GM19351 (cell line): Measurements from ENCODE around the gene CES3.

Source experiments
- ATAC-seq: cut with Tn5 transposase; IDR thresholded peaks from one replicate; pipeline ENCODE4 v1.9.1; 2021; ENCODE audit warnings: mild to moderate bottlenecking, moderate library complexity; ENCODE audit not compliant: unreplicated experiment

The CES3 gene

DNA sequence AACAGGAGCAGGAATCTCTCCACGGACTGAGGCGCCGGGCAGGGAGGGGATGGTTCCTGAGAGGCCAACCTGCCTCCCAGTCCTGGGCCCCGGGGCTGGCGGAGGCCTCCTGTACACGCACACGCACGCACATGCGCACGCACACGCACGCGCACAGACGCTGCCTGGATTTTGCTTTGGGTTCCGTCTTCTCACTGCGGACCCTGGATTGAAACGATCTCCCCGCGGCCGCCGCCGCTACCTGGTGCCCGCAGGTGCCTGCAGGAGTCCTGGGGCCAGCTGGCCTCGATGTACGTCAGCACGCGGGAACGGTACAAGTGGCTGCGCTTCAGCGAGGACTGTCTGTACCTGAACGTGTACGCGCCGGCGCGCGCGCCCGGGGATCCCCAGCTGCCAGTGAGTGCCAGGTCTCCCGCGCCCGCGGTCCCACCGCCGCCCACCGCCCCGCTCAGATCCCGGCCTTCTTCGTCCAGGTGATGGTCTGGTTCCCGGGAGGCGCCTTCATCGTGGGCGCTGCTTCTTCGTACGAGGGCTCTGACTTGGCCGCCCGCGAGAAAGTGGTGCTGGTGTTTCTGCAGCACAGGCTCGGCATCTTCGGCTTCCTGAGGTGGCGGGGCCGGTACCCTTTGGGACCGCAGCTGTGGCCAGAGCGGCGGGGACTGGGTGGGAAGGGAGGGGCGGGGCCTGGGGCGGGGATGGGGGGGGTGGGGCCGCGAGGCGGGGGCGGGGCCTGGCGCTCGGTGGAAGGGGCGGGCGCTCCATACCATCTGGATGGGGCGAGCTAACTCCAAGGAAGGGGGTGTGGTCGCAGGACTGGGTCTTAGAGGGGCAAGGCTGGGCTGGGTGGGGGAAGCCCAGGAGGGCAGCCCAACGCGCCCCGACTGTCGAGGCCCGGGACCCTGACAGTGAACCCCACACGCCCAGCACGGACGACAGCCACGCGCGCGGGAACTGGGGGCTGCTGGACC is 39.6 kb downstream of the CES3 start:
- no peak for ATAC-seq

- no peak for ATAC-seq
Measured at GRCh38 chr16:67001726-67002125, 40.7 kb downstream of the CES3 start.

- ATAC-seq = no peak
Measured at GRCh38 chr16:67006930-67007658, 46.0 kb downstream of the CES3 start.

DNA sequence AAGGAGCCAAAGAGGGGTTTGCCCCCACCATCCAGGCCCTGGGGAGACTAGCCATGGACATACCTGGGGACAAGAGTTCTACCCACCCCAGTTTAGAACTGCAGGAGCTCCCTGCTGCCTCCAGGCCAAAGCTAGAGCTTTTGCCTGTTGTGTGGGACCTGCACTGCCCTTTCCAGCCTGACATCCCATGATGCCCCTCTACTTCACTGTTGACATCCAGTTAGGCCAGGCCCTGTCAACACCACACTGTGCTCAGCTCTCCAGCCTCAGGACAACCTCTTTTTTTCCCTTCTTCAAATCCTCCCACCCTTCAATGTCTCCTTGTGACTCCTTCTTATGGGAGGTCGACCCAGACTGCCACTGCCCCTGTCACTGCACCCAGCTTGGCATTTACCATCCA is 48.1 kb downstream of the CES3 start:
- ATAC-seq = no peak

- no peak for ATAC-seq
Measured at GRCh38 chr16:67011274-67011673, 50.2 kb downstream of the CES3 start.

- no peak for ATAC-seq
Measured at GRCh38 chr16:67013233-67013822, 52.3 kb downstream of the CES3 start.

DNA sequence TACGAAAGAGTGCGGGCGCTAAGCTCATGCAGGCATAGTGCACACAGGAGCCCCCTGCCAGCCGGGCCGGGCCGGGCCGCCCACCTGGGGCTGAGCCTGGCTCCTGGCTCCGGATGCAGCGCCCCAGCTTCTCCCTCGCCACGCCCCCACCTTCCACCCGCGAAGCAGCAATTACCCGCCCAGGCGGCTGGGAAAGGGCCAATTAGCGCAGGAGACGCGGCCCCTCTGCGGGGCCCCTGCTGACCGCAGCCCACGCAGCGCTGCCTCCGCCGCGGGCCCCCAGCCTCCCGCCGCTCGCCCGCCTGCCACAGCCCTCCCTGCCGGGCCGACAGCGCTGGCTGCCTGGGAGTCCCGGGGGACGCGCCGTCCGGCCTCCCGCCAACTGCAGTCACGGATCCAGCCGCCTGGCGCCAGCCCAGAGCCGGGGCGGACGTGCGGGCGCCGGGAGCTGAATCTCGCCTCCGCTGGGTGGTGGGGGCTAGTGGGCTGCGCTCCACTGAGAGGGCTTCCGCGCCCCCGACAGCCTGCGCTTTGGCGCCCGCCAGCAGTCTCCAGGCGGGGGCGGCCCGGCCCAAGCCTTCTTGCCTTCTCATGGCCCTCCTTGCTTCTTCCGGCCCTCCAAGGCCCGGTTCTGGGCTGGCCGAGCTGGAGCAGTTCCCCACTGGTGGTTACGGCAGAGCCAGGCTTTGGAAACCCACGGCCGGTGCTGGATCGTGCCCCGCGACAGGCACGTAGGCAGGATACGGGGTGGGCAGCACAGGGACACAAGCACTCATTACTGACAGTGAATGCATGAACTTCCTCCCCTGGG is 53.0 kb downstream of the CES3 start:
- ATAC-seq = no peak

DNA sequence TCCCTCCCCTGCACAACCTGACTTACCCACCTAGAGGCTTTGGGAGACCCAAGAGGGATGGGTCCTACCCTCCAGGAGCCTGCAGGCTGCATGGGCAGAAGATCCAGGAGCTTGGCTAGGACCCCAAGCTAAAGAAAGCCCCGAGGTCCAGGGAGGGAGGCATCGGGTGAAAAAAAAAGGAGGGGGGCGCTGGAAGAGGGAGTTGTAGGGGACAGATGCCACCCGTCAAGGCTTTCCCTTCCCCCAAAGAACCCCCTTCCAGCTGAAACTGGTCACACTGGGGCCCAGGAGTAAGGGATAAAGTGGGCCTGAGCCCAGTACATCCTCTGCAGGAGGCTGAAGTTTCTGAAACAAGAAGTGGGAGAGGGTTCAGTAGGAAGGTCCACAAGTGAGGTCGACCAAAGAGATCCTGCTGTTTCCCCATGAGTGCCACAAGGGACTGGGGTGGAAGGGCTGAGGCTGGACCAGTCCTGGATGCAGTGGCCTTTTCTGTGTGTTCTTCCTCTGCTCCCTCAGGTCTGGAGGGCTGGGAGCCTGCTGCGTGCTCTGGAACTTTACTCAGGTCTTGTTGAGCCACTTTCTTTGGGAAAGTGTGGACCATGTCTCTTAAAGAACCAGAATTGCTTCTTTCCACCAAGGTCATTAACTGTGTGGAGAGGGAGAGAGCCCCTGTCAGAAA is 53.7 kb downstream of the CES3 start:
- no peak for ATAC-seq

DNA sequence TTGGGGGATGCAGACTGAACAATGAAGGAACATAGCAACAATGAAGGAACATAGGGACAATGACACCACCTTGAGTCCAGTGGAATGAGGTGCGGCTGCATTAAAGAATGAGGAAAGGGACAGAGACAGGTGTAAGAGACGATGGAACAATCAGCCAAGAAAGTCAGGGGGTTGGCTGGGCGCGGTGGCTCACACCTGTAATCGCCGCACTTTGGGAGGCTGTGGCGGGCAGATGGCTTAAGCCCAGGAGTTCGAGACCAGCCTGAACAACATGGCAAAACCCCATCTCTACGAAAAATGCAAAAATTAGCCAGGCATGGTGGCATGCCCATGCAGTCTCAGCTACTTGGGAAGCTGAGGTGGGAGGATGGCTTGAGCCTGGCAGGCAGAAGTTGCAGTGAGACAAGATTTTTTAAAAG is 54.3 kb downstream of the CES3 start:
- ATAC-seq = no peak

- no peak for ATAC-seq
Measured at GRCh38 chr16:67016143-67016542, 55.1 kb downstream of the CES3 start.

DNA sequence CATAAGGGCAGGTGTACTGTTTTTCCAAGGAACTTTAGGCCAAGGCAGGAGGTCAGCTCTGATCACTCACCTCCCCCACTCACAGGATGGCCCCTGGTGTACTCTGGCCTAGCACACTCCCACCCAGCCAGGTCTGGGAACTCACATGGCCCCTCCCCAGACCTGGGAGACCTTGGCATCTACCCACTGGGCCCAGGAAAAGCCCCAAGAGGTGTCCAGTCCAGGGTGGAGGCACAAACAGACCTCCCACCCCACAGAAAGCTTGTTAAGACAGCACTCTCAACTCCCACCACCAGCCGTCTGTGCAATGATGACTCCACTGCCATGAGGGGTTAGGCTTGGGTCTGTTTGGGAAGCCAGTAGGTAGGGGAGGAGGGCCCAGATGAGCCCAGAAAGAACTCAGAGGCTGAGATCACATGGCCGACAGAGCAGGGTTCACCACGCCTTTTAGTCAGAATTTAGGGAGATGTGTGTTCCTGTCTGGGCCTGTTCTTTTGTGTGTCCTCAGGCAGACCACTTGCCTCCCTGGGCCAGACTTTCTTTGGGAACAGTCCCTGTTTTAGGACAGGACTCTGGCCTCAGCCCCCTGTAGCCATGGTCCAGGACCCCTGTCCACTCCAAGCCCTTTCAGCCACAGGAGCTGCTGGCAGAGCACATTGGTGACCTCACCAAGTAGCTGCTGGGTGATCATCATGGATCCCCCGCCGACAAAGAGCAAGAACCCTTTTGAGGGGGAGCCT is 55.8 kb downstream of the CES3 start:
- ATAC-seq = no peak

GRCh38 chr16:67017421-67017750 is 56.3 kb downstream of the CES3 start:
- no peak for ATAC-seq

DNA sequence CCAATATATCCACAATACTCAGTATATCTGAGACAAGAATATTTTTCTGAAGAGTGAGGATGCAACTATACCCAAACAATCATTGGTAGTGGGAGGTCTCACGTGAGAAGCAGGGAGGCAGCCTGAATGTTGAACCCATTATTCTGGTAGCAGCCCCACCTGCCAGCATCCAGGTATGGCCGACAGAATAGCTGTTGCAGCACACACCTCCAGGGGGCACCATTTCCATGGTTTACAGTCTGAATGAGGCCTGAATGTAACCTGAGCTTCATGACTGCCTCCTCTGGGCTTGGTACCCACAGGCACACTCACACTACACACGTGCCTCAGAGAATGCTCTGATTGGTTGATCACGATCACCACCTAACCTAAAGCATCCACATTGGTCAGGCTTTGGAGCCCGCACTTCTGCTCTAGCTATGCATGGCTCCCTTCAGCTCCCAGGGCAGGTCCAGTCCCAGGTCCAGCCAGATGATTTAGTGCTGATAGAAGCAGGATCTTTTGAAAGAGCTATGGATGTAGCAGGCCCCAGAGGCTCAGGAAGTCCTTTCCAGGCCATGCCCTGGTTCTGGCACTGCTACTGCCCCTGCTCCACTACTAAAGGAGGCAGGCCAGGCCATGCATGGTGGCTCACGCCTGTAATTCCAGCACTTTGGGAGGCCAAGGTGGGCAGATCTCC is 56.9 kb downstream of the CES3 start:
- ATAC-seq = peak; percentile 95

DNA sequence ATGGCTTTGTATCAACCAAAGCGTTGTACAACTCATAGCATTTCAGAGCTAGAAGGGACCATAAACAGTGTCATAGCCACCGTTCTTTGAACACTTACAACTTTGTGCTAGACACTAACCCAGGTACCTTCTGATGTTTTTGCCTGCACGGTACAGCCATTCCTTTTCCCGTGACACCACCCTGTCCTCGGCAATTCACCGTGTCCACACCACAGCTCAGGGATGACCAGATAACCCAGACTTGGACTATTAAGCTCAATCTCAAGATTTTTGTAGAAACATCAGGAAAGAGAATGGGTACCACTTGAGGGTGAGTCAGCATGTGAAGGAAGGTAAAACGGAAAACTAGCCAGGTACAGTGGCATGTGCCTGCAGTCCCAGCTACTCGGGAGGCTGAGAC is 58.1 kb downstream of the CES3 start:
- no peak for ATAC-seq

GRCh38 chr16:67021321-67021720 is 60.3 kb downstream of the CES3 start:
- ATAC-seq = no peak

DNA sequence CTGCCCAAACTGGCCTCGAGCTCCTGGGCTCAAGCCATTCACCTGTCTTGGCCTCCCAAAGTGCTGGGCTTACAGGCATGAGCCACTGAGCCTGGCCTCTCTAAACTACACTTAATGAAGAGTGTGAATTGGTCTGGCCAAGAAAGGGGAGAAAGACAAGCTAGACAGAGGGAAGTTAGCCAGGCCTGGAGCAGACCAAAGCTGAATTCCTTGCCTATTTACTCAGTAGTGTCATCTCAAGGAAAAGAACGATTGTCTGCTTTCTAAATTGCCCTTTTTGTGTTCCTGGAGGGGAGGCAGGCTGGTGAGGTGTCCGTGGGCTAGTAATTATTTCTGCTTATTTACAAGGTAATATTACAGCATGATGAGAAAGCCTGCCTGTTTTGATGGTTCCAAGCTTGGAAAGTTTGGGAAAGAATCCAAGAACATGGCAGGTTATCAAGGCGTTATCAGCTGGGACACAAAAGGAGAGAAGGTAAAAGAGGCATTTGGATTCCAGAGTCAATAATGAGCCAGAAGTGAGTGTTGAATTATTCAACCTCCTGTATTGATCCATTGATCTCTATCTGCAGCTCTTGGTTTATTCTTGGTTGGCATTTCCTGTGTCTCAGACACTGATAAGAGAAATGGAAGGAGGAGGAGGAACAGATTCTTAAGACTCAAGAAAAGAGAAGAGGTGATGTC is 61.6 kb downstream of the CES3 start:
- ATAC-seq = no peak

DNA sequence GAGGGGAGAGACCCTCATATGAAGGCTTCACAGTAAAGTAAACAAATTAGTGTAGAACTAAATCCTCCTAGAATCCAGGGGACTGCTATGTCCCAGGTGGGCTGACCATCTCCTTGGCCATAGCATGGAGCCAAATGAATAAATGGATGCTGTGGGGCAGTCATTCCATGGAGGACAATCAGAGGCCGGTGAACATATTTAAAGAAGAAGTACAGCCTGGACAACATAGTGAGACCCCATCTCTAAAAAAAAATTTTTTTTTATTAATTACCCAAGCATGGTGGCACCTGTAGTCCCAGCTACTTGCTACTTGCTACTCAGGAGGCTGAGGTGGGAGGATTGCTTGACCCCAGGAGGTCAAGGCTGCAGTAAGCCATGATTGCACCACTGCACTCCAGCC is 62.6 kb downstream of the CES3 start:
- no peak for ATAC-seq
